HG02884 (cell line): ENCODE measurements around the gene ST6GALNAC3.
A peak's percentile ranks its signal among the peaks of the same experiment; 100 is the strongest.

Source experiments
- ATAC-seq: cut with Tn5 transposase; IDR thresholded peaks from one replicate; pipeline ENCODE4 v1.9.1; 2021; ENCODE audit warnings: mild to moderate bottlenecking, moderate library complexity; ENCODE audit not compliant: unreplicated experiment

ST6GALNAC3 gene

GRCh38 chr1:76186554-76187170 is 112.1 kb downstream of the ST6GALNAC3 start:
- ATAC-seq: no peak

GRCh38 chr1:76187436-76187835 is 112.9 kb downstream of the ST6GALNAC3 start:
- no peak for ATAC-seq

GRCh38 chr1:76189310-76189709 is 114.8 kb downstream of the ST6GALNAC3 start:
- no peak for ATAC-seq

GRCh38 chr1:76190749-76191424 is 116.3 kb downstream of the ST6GALNAC3 start:
- ATAC-seq: peak; percentile 72

GRCh38 chr1:76191561-76191960 is 117.0 kb downstream of the ST6GALNAC3 start:
- ATAC-seq: peak; percentile 55

GRCh38 chr1:76198452-76198851 is 123.9 kb downstream of the ST6GALNAC3 start:
- ATAC-seq: no peak

- no peak for ATAC-seq
Measured at GRCh38 chr1:76202670-76203069, 128.1 kb downstream of the ST6GALNAC3 start.

GRCh38 chr1:76203127-76203526 is 128.6 kb downstream of the ST6GALNAC3 start:
- ATAC-seq: no peak

- ATAC-seq: no peak
Measured at GRCh38 chr1:76209238-76209637, 134.7 kb downstream of the ST6GALNAC3 start.

- ATAC-seq: no peak
Measured at GRCh38 chr1:76209648-76210047, 135.1 kb downstream of the ST6GALNAC3 start.

GRCh38 chr1:76210160-76210559 is 135.6 kb downstream of the ST6GALNAC3 start:
- no peak for ATAC-seq

- no peak for ATAC-seq
Measured at GRCh38 chr1:76218888-76219287, 144.3 kb downstream of the ST6GALNAC3 start.

GRCh38 chr1:76219366-76219818 is 144.8 kb downstream of the ST6GALNAC3 start:
- no peak for ATAC-seq

- ATAC-seq: no peak
Measured at GRCh38 chr1:76224752-76225151, 150.2 kb downstream of the ST6GALNAC3 start.

GRCh38 chr1:76225526-76225925 is 151.0 kb downstream of the ST6GALNAC3 start:
- no peak for ATAC-seq

GRCh38 chr1:76227621-76228020 is 153.1 kb downstream of the ST6GALNAC3 start:
- no peak for ATAC-seq

GRCh38 chr1:76229279-76230005 is 154.9 kb downstream of the ST6GALNAC3 start:
- ATAC-seq: no peak

GRCh38 chr1:76230842-76231281 is 156.3 kb downstream of the ST6GALNAC3 start:
- ATAC-seq: no peak

- ATAC-seq: no peak
Measured at GRCh38 chr1:76231320-76231719, 156.8 kb downstream of the ST6GALNAC3 start.

- ATAC-seq: no peak
Measured at GRCh38 chr1:76232666-76233065, 158.1 kb downstream of the ST6GALNAC3 start.

- no peak for ATAC-seq
Measured at GRCh38 chr1:76234061-76234460, 159.5 kb downstream of the ST6GALNAC3 start.

GRCh38 chr1:76237211-76237610 is 162.7 kb downstream of the ST6GALNAC3 start:
- ATAC-seq: no peak
